Liver (tissue), 9 donors: Measurements from ENCODE around the gene CNOT4. TPM values are rescaled to one million over a fixed set of nuclear protein-coding genes. Genes with fewer than 3 reads are reported as not detected.

Source experiments
- DNase-seq: peaks from one replicate; pipeline ENCODE4 v3.0.0-alpha.2; 2017; ENCODE audit warnings: low spot score
- H3K27ac ChIP-seq, 2 donors: one replicate each; pipeline ENCODE4 v1.7.0; 2013; ENCODE audit warnings: inconsistent platforms in 2 of 2, low read length in 2 of 2, control low read depth in 1 of 2, low read depth in 1 of 2, mild to moderate bottlenecking in 1 of 2
- H3K27me3 ChIP-seq, 4 donors: one replicate each; pipeline versions ENCODE4 v1.6.1 to v1.7.0; 2013; ENCODE audit warnings: low read length in 3 of 4, inconsistent platforms in 1 of 4, mild to moderate bottlenecking in 1 of 4, moderate library complexity in 1 of 4; ENCODE audit not compliant: control insufficient read depth in 4 of 4, insufficient read depth in 4 of 4
- H3K36me3 ChIP-seq, 4 donors: one replicate each; pipeline versions ENCODE4 v1.6.1 to v1.7.0; 2013; ENCODE audit warnings: low read length in 3 of 4, mild to moderate bottlenecking in 3 of 4, low read depth in 1 of 4, moderate library complexity in 1 of 4; ENCODE audit not compliant: control insufficient read depth in 4 of 4, insufficient read depth in 3 of 4
- H3K4me1 ChIP-seq, 4 donors: one replicate each; pipeline versions ENCODE4 v1.6.1 to v1.7.0; 2013; ENCODE audit warnings: low read length in 3 of 4, mild to moderate bottlenecking in 3 of 4, moderate library complexity in 1 of 4; ENCODE audit not compliant: control insufficient read depth in 4 of 4, insufficient read depth in 4 of 4
- H3K4me3 ChIP-seq, 3 donors: one replicate each; pipeline versions ENCODE4 v1.6.1 to v1.7.0; 2013; ENCODE audit warnings: low read length in 3 of 3, control low read depth in 1 of 3, low read depth in 1 of 3, mild to moderate bottlenecking in 1 of 3
- H3K9ac ChIP-seq, 2 donors: one replicate each; pipeline ENCODE4 v1.7.0; 2013; ENCODE audit warnings: low read length in 2 of 2, mild to moderate bottlenecking in 2 of 2, moderate library complexity in 2 of 2, control low read depth in 1 of 2, low read depth in 1 of 2
- H3K9me3 ChIP-seq, 4 donors: one replicate each; pipeline versions ENCODE4 v1.6.1 to v1.7.0; 2013; ENCODE audit warnings: low read length in 3 of 4; ENCODE audit not compliant: control insufficient read depth in 4 of 4
- ATF3 ChIP-seq: IDR thresholded peaks from 2 replicates; pipeline ENCODE4 v1.6.1; 2016; ENCODE audit warnings: antibody characterized with exemption
- CTCF ChIP-seq: fragments of 150-350 bp; IDR thresholded peaks from 2 replicates; pipeline ENCODE4 v1.5.1; 2017; ENCODE audit warnings: improper control_type of control experiment, low read depth, low read length; ENCODE audit not compliant: missing input control
- EGR1 ChIP-seq, 2 donors: IDR thresholded peaks; 2 replicates each; pipeline ENCODE4 v1.6.1; 2016 to 2018; ENCODE audit warnings: antibody characterized with exemption in 2 of 2, low read depth in 2 of 2
- FOXA1 ChIP-seq: IDR thresholded peaks from 2 replicates; pipeline ENCODE4 v1.6.1; 2016; ENCODE audit warnings: antibody characterized with exemption
- FOXA2 ChIP-seq: IDR thresholded peaks from 2 replicates; pipeline ENCODE4 v1.6.1; 2016; ENCODE audit warnings: antibody characterized with exemption
- GABPA ChIP-seq, 2 donors: IDR thresholded peaks in 1 of 2; conservative IDR thresholded peaks in 1 of 2; 2 replicates each; pipeline ENCODE4 v1.6.1; 2016; ENCODE audit warnings: antibody characterized with exemption in 2 of 2, mild to moderate bottlenecking in 1 of 2, moderate library complexity in 1 of 2
- HNF4A ChIP-seq, 2 donors: conservative IDR thresholded peaks; 2 replicates each; pipeline ENCODE4 v1.6.1; 2016; ENCODE audit warnings: antibody characterized with exemption in 2 of 2, mild to moderate bottlenecking in 2 of 2
- HNF4G ChIP-seq: IDR thresholded peaks from 2 replicates; pipeline ENCODE4 v1.6.1; 2016; ENCODE audit warnings: antibody characterized with exemption
- JUND ChIP-seq, 2 donors: IDR thresholded peaks; 2 replicates each; pipeline ENCODE4 v1.6.1; 2016; ENCODE audit warnings: antibody characterized with exemption in 2 of 2
- NR2F2 ChIP-seq: IDR thresholded peaks from 2 replicates; pipeline ENCODE4 v1.6.1; 2016; ENCODE audit warnings: antibody characterized with exemption
- RAD21 ChIP-seq, 2 donors: IDR thresholded peaks; 2 replicates each; pipeline ENCODE4 v1.6.1; 2016; ENCODE audit warnings: antibody characterized with exemption in 2 of 2, mild to moderate bottlenecking in 2 of 2
- REST ChIP-seq: IDR thresholded peaks from 2 replicates; pipeline ENCODE4 v1.6.1; 2016; ENCODE audit warnings: antibody characterized with exemption, mild to moderate bottlenecking
- RXRA ChIP-seq, 2 donors: IDR thresholded peaks; 2 replicates each; pipeline ENCODE4 v1.6.1; 2017 to 2018; ENCODE audit warnings: antibody characterized with exemption in 2 of 2, mild to moderate bottlenecking in 1 of 2
- SP1 ChIP-seq: IDR thresholded peaks from 2 replicates; pipeline ENCODE4 v1.6.1; 2018; ENCODE audit warnings: antibody characterized with exemption, mild to moderate bottlenecking
- TAF1 ChIP-seq: conservative IDR thresholded peaks from 2 replicates; pipeline ENCODE4 v1.6.1; 2016; ENCODE audit warnings: antibody characterized with exemption, mild to moderate bottlenecking
- YY1 ChIP-seq: IDR thresholded peaks from 2 replicates; pipeline ENCODE4 v1.6.1; 2016; ENCODE audit warnings: antibody characterized with exemption, mild to moderate bottlenecking
- ZBTB33 ChIP-seq: IDR thresholded peaks from 2 replicates; pipeline ENCODE4 v1.6.1; 2016; ENCODE audit warnings: antibody characterized with exemption
- WGBS: extraction: QIAGEN DNeasy Blood & Tissue Kit; methylation state at CpG from one replicate; pipeline ENCODE4 v1.1.7; 2013; 5-methylcytosine and 5-hydroxymethylcytosine counted together
- polyA plus RNA-seq, 2 donors: library from polyadenylated mRNA; stranded (reverse) in 1 of 2; unstranded in 1 of 2; fragments of 200-250 nt in 1 of 2; fragments of >200 nt in 1 of 2; fragmentation: Nextera tagmentation in 1 of 2; extraction: Ambion mirVana in 1 of 2; gene quantifications; one replicate each; pipeline versions ENCODE4 v1.2.1 to v1.2.3, GENCODE V29; 2013 to 2015
- total RNA-seq, 2 donors: library from RNA; depleted of rRNA; stranded (reverse); fragments of >200 nt; gene quantifications; one replicate each; pipeline ENCODE4 v1.2.3, GENCODE V29; 2014
- donor health status: healthy.
- donor health status: healthy.
- donor health status: healthy.
- donor health status: healthy.
- donor health status: healthy.

The CNOT4 gene
- total and polyA plus RNA-seq, 4 donors, result 3.7 to 11.1 (median 8.6) TPM

DNA sequence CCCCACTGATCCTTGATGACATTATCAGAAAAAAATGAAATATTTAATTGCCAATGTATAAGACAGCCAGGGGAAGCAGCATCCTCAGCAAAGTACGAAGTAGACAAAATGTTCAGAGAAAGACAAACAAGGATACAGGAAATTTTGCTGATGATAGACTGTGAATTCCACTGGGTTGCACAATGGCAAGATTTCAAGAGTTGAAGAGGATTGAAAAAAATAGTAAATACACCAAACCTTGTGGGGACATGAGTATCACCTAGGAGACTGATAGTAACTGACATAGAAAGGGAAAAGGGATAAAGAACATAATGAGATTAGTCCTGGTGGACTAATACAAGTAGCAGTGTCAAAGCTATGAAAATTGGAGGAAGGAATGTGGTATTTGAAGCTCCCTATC is 16.5 kb downstream of the CNOT4 start:
- Histone ChIP-seq H3K9ac (no peak overlapping the region), H3K9me3 (no peaks in the 10 kb centered on the region), H3K36me3 (peaks cover 0 to 2% (median 0%) of the 10 kb centered on the region in 4 donors), H3K4me1 (peaks cover 0 to 2% (median 0%) of the 10 kb centered on the region in 4 donors), H3K27ac (no peak overlapping the region), H3K27me3 (no peaks in the 10 kb centered on the region), H3K4me3 (no peak overlapping the region)
- TF ChIP-seq GABPA (IDR thresholded peaks at IDR 0.05 in 1 of 2, conservative IDR thresholded peaks at IDR 0.05 in 1 of 2), result no peak
- no peak for TF ChIP-seq RXRA (IDR thresholded peaks at IDR 0.05)
- TF ChIP-seq SP1, result no peak
- TF ChIP-seq JUND (IDR thresholded peaks at IDR 0.05), result no peak
- no peak for TF ChIP-seq YY1
- no peak for TF ChIP-seq HNF4G
- TF ChIP-seq RAD21 (IDR thresholded peaks at IDR 0.05), result no peak
- no peak for TF ChIP-seq HNF4A (conservative IDR thresholded peaks at IDR 0.05)
- TF ChIP-seq ZBTB33, result no peak
- no peak for TF ChIP-seq TAF1
- TF ChIP-seq ATF3, result no peak
- TF ChIP-seq REST, result no peak
- no peak for TF ChIP-seq FOXA2
- TF ChIP-seq CTCF, result no peak
- no peak for TF ChIP-seq NR2F2
- TF ChIP-seq EGR1 (IDR thresholded peaks at IDR 0.05; ENCODE audit: low read depth in 2 of 2), result no peak
- no peak for TF ChIP-seq FOXA1
- 34% methylated on average over 1 of the region's 1 CpG for WGBS
- no peak for DNase-seq

GRCh38 chr7:135492151-135492550 is 17.8 kb downstream of the CNOT4 start:
- Histone ChIP-seq H3K36me3 (peaks cover 0 to 2% (median 0%) of the 10 kb centered on the region in 4 donors), H3K4me1 (peaks cover 0 to 2% (median 0%) of the 10 kb centered on the region in 4 donors)

More at GRCh38 chr7:135492151-135492550, 17.8 kb downstream of the CNOT4 start:
- no peak for DNase-seq
- no peaks in the 10 kb centered on the region for H3K27me3 ChIP-seq
- H3K27ac ChIP-seq, result no peak overlapping the region
- no peak overlapping the region for H3K4me3 ChIP-seq
- TF ChIP-seq YY1, result no peak
- TF ChIP-seq FOXA2, result no peak
- no peak for TF ChIP-seq ATF3
- no peak for TF ChIP-seq GABPA (IDR thresholded peaks at IDR 0.05 in 1 of 2, conservative IDR thresholded peaks at IDR 0.05 in 1 of 2)
- TF ChIP-seq ZBTB33, result no peak
- TF ChIP-seq REST, result no peak
- no peak for TF ChIP-seq EGR1 (IDR thresholded peaks at IDR 0.05; ENCODE audit: low read depth in 2 of 2)
- TF ChIP-seq NR2F2, result no peak
- TF ChIP-seq HNF4G, result no peak
- TF ChIP-seq JUND (IDR thresholded peaks at IDR 0.05), result no peak
- H3K9me3 ChIP-seq, result no peaks in the 10 kb centered on the region
- 95% methylated on average over 4 of the region's 4 CpGs for WGBS
- no peak overlapping the region for H3K9ac ChIP-seq
